Adrenal gland (tissue), 12 donors: ENCODE measurements around the gene MAPK7. TPM values are rescaled to one million over a fixed set of nuclear protein-coding genes. Genes with fewer than 3 reads are reported as not detected.
A peak's percentile ranks its signal among the peaks of the same experiment; 100 is the strongest.
"Not testable (repeated sequence)": the region's sequence is repeated elsewhere in the genome, so short reads cannot be mapped to it uniquely, and the experiment has no call there.

Experiments used
- DNase-seq, 7 donors: peaks; one replicate each; pipeline ENCODE4 v3.0.0-alpha.2; 2019 to 2020
- H3K27ac ChIP-seq, 5 donors: fragments of 200-600 bp; sonication (generic) in 4 of 5; 1 replicate in 3 of 5; 2 replicates in 2 of 5; pipeline versions ENCODE4 v1.5.1 to v1.8.0; 2016 to 2020; ENCODE audit warnings: mild to moderate bottlenecking in 1 of 5
- H3K27me3 ChIP-seq: fragments of 200-600 bp; 2 replicates; pipeline ENCODE4 v1.8.0; 2021
- H3K36me3 ChIP-seq, 2 donors: fragments of 200-600 bp; replicated peaks in 1 of 2; 1 replicate in 1 of 2; 2 replicates in 1 of 2; pipeline versions ENCODE4 v1.5.1 to v1.8.0; 2018 to 2022
- H3K4me1 ChIP-seq, 2 donors: fragments of 200-600 bp; replicated peaks in 1 of 2; 1 replicate in 1 of 2; 2 replicates in 1 of 2; pipeline versions ENCODE4 v1.5.1 to v1.8.0; 2018 to 2021
- H3K4me3 ChIP-seq, 4 donors: fragments of 200-600 bp; sonication (generic) in 3 of 4; one replicate each; pipeline ENCODE4 v1.5.1; 2016 to 2018
- H3K9me3 ChIP-seq, 3 donors: fragments of 200-600 bp; sonication (generic) in 1 of 3; replicated peaks in 1 of 3; 1 replicate in 2 of 3; 2 replicates in 1 of 3; pipeline versions ENCODE4 v1.5.1 to v1.8.0; 2016 to 2021
- CTCF ChIP-seq, 6 experiments: fragments of 450-650 bp in 4 of 6; fragments of 200-600 bp in 2 of 6; sonication (generic) in 1 of 6; IDR thresholded peaks; 1 replicate in 5 of 6; 2 replicates in 1 of 6; pipeline versions ENCODE4 v1.5.1 to v1.8.0; 2016 to 2021; ENCODE audit warnings: antibody characterized with exemption in 6 of 6, mild to moderate bottlenecking in 2 of 6, moderate library complexity in 1 of 6
- POLR2A ChIP-seq, 2 donors: fragments of 450-650 bp; IDR thresholded peaks; one replicate each; pipeline ENCODE4 v1.6.1; 2017; ENCODE audit warnings: antibody characterized with exemption in 2 of 2, mild to moderate bottlenecking in 2 of 2, moderate library complexity in 1 of 2
- WGBS, 4 donors: extraction: QIAGEN DNeasy Blood & Tissue Kit in 2 of 4; methylation state at CpG; one replicate each; pipeline versions ENCODE4 v1.1.5 to v1.1.7; 2013 to 2017; 5-methylcytosine and 5-hydroxymethylcytosine counted together
- intact Hi-C, 2 donors: fragments of 100-400 bp; cut with DNase I; formaldehyde crosslinking; loops; one replicate each; pipeline versions ENCODE4 v1.14.1 to v1.15.0; 2022 to 2023
- polyA plus RNA-seq, 3 donors: library from polyadenylated mRNA; stranded (reverse); fragments of 200-250 nt in 2 of 3; fragments of 350-450 nt in 1 of 3; fragmentation: Illumina TruSeq in 1 of 3; extraction: RNeasy Lipid Tissue Mini Kit (QIAGEN cat#74804) in 1 of 3; gene quantifications; one replicate each; pipeline ENCODE4 v1.2.3, GENCODE V29; 2013 to 2014
- total RNA-seq, 9 donors: library from RNA; depleted of rRNA in 4 of 9; stranded (reverse); fragments of >200 nt in 4 of 9; fragments of 120-200 nt in 1 of 9; fragmentation: NEBNext Ultra II Directional in 1 of 9; extraction: Animal tissue kit (Norgen Biotek cat#: 25700) in 1 of 9; gene quantifications; one replicate each; pipeline versions ENCODE4 v1.1.0 to v1.2.4, GENCODE V29; 2013 to 2023
- donor health status: healthy with polysubstance abuse.
- donor health status: Bipolar disorder and iron deficiency.
- donor health status: DM: yes; HTN: yes; CAD: no.
- donor health status: DM: no; HTN: no; CAD: no.
- donor health status: DM: no; HTN: no; CAD: no.
- donor health status: DM: yes; HTN: yes; CAD: no.

The MAPK7 gene
- total and polyA plus RNA-seq, 12 donors: 7.6 to 223 (median 44.6) TPM

- H3K27me3 ChIP-seq: no peaks in the 10 kb centered on the region
- no peaks in the 10 kb centered on the region for H3K36me3 ChIP-seq
- TF ChIP-seq POLR2A (IDR thresholded peaks at IDR 0.05) (no peak), CTCF (IDR thresholded peaks at IDR 0.05) (no peak)
- 33 to 56% (median 53%) methylated on average over 10 to 19 of the region's 19 CpGs for WGBS, 4 donors
- H3K27ac ChIP-seq: peak overlapping the region in 4 of 5 donors; percentile 15 to 79 (median 50)
- no peaks in the 10 kb centered on the region for H3K9me3 ChIP-seq
- DNase-seq: peak; percentile 54 to 85 (median 81)
- H3K4me3 ChIP-seq: no peak overlapping the region
- intact Hi-C loops: no loop called here
- H3K4me1 ChIP-seq: peaks cover 12 to 28% of the 10 kb centered on the region in 2 donors
Measured at GRCh38 chr17:19346351-19347255, 31.7 kb upstream of the MAPK7 start.

GRCh38 chr17:19347323-19348080, 30.8 kb upstream of the MAPK7 start:
- intact Hi-C loops: no loop called here
- Histone ChIP-seq H3K27me3 (no peaks in the 10 kb centered on the region), H3K36me3 (no peaks in the 10 kb centered on the region), H3K27ac (peak overlapping the region in 3 of 5 donors; percentile 37 to 79 (median 64)), H3K4me1 (peaks cover 12 to 28% of the 10 kb centered on the region in 2 donors), H3K9me3 (no peaks in the 10 kb centered on the region), H3K4me3 (no peak overlapping the region)
- TF ChIP-seq CTCF (IDR thresholded peaks at IDR 0.05): no peak
- no peak for TF ChIP-seq POLR2A (IDR thresholded peaks at IDR 0.05)
- DNase-seq: peak in 5 of 7 donors; percentile 14 to 53 (median 16)
- 87 to 94% (median 91%) methylated on average over 12 to 13 of the region's 13 CpGs for WGBS, 4 donors

- intact Hi-C loops: no loop called here
- peaks cover 12 to 28% of the 10 kb centered on the region in 2 donors for H3K4me1 ChIP-seq
- peak in 5 of 7 donors; percentile 6 to 39 (median 13) for DNase-seq
- no peak for TF ChIP-seq POLR2A (IDR thresholded peaks at IDR 0.05)
- no peak overlapping the region for H3K4me3 ChIP-seq
- whole genome bisulfite sequencing, 4 donors: 89 to 96% (median 92%) methylated on average over 9 of the region's 9 CpGs
- H3K27ac ChIP-seq: peak overlapping the region in 1 of 5 donors; percentile 64
- no peaks in the 10 kb centered on the region for H3K9me3 ChIP-seq
- H3K36me3 ChIP-seq: no peaks in the 10 kb centered on the region
- H3K27me3 ChIP-seq: no peaks in the 10 kb centered on the region
Measured at GRCh38 chr17:19348081-19348650, 30.1 kb upstream of the MAPK7 start.

GRCh38 chr17:19348806-19349205, 29.5 kb upstream of the MAPK7 start:
- intact Hi-C loops: no loop called here
- Histone ChIP-seq H3K9me3 (no peaks in the 10 kb centered on the region), H3K4me1 (peaks cover 12 to 25% of the 10 kb centered on the region in 2 donors), H3K4me3 (no peak overlapping the region), H3K27ac (no peak overlapping the region), H3K27me3 (no peaks in the 10 kb centered on the region), H3K36me3 (no peaks in the 10 kb centered on the region)
- 93 to 96% (median 95%) methylated on average over 9 of the region's 9 CpGs for WGBS, 4 donors
- TF ChIP-seq POLR2A (IDR thresholded peaks at IDR 0.05): no peak
- TF ChIP-seq CTCF (IDR thresholded peaks at IDR 0.05): no peak
- peak in 5 of 7 donors; percentile 8 to 39 (median 17) for DNase-seq

GRCh38 chr17:19353401-19353800, 24.9 kb upstream of the MAPK7 start:
- intact Hi-C loops, H3K9me3 ChIP-seq, H3K27ac ChIP-seq, H3K27me3 ChIP-seq, H3K36me3 ChIP-seq, H3K4me3 ChIP-seq, H3K4me1 ChIP-seq: not testable (repeated sequence)
- WGBS, 4 donors: 91 to 93% (median 91%) methylated on average over 11 of the region's 11 CpGs
- peak in 1 of 7 donors; percentile 6 for DNase-seq
